HepG2 (cell line): ENCODE data around the gene RBPMS2.

Source experiments
- ZNF121 ChIP-seq: sonication (generic); formaldehyde crosslinking; IDR thresholded peaks from 2 replicates; pipeline ENCODE4 v1.5.0; 2020; ENCODE audit warnings: mild to moderate bottlenecking, missing genetic modification reagents
- TF ChIP-seq, protein P1 (sequence below): IDR thresholded peaks from 2 replicates; pipeline ENCODE4 v1.6.1; 2016; ENCODE audit warnings: low read depth, borderline replicate concordance
- TF ChIP-seq, protein P2 (sequence below), 2 experiments: sonication (generic) in 1 of 2; formaldehyde crosslinking in 1 of 2; IDR thresholded peaks; 2 replicates each; pipeline versions ENCODE4 v1.4.0 to v1.6.1; 2018 to 2020; ENCODE audit warnings: missing genetic modification reagents in 2 of 2, borderline replicate concordance in 1 of 2, low read depth in 1 of 2, mild to moderate bottlenecking in 1 of 2, missing biosample characterization in 1 of 2

DNA sequence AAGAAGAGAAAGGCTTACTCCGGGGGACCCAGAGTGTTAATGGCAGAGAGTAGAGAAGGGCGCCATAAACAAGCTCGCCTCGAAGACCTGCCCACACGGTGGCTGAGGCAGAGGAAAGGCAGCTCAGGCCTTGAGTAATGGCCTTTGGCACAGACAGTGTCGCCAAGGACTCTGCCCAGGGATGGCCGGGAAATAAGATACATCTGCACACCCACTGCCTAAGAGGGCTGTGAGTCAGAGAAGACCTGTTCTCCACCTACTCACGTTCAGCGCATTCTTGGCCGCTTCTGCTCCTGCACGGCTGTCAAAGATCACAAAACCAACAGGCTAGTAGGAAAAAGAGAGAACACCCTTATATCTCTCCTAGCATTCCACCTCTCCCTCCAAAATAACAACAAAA lies 26.2 kb downstream of the RBPMS2 start:
- TF ChIP-seq, protein P1, sequence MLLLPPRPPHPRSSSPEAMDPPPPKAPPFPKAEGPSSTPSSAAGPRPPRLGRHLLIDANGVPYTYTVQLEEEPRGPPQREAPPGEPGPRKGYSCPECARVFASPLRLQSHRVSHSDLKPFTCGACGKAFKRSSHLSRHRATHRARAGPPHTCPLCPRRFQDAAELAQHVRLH (CRISPR knock-in tag) = no peak
- TF ChIP-seq, protein P2, sequence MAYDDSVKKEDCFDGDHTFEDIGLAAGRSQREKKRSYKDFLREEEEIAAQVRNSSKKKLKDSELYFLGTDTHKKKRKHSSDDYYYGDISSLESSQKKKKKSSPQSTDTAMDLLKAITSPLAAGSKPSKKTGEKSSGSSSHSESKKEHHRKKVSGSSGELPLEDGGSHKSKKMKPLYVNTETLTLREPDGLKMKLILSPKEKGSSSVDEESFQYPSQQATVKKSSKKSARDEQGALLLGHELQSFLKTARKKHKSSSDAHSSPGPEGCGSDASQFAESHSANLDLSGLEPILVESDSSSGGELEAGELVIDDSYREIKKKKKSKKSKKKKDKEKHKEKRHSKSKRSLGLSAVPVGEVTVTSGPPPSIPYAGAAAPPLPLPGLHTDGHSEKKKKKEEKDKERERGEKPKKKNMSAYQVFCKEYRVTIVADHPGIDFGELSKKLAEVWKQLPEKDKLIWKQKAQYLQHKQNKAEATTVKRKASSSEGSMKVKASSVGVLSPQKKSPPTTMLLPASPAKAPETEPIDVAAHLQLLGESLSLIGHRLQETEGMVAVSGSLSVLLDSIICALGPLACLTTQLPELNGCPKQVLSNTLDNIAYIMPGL (CRISPR knock-in tag; IDR thresholded peaks at IDR 0.05; ENCODE audit: borderline replicate concordance in 1 of 2, low read depth in 1 of 2) = no peak
- TF ChIP-seq ZNF121 (CRISPR knock-in tag) = no peak
